Stimulated activated CD8-positive, alpha-beta memory T cell treated with anti-CD3 and anti-CD28 coated beads, Interleukin-12 subunit alpha, Interleukin-12 subunit beta, amount 100 ng/mL, for 24 hours (primary cell): ENCODE measurements around the gene WFIKKN2.
"Not testable (repeated sequence)": the region's sequence is repeated elsewhere in the genome, so short reads cannot be mapped to it uniquely, and the experiment has no call there.

Source experiments
- DNase-seq: peaks from one replicate; pipeline ENCODE4 v3.0.0-alpha.2; 2020; ENCODE audit errors: extremely low read depth

Gene WFIKKN2

DNA sequence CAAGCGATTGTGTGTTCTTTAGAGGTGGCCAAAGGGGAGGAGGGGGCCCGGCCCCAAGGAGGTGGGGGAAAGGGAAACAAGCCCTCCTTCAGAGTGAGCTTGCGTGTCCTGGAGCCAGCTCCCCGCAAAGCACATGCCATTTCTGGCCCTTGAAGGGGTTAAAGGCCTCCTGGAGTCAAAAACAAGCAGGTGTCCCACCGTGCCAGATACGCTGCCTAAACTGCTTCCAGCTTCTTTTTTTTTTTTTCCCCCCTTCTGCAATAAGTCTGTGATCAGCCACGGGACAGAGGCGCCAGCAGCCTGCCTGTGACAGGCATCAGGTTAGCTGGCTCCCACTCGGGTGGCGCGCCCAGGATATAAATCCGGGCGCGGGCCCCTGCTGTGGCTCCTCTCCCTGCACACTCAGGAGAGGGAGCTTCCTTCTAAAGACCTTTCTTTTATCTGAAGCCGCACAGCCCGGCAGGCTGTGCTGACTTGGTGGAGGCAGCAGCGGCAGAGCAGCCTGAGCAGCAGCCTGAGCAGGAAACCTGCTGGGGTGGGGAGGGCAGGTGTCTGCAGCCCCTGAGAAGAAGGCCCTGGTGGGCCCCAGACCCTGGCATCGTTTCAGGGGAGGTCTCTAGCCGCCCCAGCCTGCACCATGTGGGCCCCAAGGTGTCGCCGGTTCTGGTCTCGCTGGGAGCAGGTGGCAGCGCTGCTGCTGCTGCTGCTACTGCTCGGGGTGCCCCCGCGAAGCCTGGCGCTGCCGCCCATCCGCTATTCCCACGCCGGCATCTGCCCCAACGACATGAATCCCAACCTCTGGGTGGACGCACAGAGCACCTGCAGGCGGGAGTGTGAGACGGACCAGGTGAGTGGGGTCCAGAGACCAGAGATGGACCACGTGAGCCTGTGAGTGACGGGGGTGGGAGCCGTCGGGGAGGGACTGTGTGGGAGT lies at the start of gene WFIKKN2:
TSS of gene WFIKKN2 (plus strand) at position 286 of the 934 bp plus-strand sequence. CDS start at position 638, 352 bp downstream.
- DNase-seq, result no peak

- no peak for DNase-seq
These were observed 49.3 kb upstream of the WFIKKN2 start for GRCh38 chr17:50785946-50786570.

- DNase-seq, result no peak
These were observed 48.3 kb upstream of the WFIKKN2 start for GRCh38 chr17:50787106-50787505.

GRCh38 chr17:50790618-50791017 lies 44.8 kb upstream of the WFIKKN2 start:
- DNase-seq, result no peak

DNA sequence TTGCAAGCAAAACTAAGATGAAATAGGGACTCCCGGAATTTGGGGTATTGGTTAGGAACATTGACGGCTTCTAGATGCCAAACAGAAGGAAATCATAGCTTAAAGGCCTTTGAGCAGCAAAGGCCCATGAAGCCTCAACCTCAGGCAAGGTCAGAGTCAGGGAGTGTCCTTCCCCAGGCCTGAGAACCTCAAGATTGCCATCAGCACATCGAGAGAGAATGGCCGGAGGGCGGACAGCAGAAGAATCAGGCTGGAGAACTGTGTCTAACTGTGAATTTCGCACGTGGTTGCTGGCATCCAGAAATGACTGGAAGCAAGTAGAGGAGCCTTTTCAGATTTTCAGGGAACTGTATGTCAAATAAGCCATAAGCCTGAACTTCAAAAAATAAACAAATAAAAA lies 43.3 kb upstream of the WFIKKN2 start:
- DNase-seq, result no peak

- DNase-seq, result no peak
These were observed 42.4 kb upstream of the WFIKKN2 start for GRCh38 chr17:50793007-50793406.

- no peak for DNase-seq
These were observed 41.0 kb upstream of the WFIKKN2 start for GRCh38 chr17:50794361-50794760.

DNA sequence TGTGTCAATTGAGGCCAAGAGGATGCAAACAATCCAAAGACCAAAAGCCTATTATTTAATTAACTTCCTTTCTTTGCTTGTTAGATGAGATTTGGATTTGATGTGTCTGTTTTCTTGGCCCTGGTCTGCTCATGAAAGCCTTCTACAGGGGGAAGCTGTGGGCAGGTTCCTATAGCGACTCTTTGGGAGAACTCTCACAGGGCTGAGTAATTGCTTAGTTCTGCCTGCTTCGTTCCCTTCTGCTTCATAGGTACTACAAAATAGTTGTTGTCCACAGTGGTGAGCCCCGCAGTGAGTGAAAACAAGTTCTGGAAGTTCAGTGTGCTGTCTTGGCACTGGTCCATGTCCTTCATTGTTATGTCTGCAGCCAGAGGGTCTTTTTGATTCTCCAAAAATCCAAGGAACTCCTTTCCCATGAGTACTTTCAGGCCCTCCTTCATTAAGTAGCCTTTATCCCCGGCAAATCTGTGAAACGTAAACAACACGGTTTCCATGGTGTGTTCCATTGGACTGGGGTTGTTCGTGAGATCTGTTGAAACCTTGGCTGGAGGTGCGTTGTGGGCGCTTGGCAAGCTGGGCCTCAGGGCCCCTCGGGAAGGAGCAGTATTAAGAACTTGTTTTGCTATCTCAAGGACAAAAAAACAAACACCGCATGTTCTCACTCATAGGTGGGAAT lies 38.1 kb upstream of the WFIKKN2 start:
- DNase-seq, result no peak

DNA sequence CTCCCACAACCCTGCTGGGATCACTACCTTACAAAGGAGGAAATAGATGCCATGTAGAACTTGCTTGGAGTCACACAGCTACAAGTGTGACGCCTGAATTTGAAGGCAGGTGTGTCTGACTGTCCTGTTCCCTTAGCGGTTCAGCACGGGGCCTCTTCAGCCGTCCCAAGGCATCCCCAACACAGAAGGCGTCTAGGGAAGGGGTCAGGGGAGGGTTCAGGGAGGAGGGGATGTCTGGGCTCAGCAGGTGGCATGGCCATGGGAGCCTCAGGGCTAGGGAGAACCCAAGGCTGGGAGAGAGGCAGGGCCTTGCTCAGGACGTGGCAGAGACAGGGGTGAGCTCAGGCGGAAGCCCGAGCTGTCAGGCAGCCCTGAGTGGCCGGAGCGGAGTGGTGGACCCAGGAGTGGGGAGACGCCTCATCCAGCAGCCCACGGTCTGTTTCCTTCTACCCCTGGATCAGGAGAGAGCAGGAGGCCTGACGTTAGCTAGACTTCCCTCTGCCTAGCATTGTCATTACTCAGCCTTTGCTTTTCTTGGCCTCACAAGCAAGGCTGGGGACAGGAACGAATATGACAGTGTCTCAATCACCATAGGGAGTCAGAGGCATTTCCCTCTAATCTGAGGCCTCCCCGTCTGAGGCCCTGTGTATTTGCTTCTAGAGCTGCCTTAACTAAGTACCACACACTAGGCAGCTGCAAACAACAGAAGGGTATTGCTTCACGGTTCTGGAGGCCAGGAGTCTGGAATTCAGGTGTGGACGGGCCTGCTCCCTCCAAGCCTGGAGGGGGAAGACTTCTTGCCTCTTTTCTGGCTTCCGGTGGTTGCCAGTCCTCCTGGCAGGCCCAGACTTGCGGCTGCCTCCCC lies 36.7 kb upstream of the WFIKKN2 start:
- no peak for DNase-seq

DNA sequence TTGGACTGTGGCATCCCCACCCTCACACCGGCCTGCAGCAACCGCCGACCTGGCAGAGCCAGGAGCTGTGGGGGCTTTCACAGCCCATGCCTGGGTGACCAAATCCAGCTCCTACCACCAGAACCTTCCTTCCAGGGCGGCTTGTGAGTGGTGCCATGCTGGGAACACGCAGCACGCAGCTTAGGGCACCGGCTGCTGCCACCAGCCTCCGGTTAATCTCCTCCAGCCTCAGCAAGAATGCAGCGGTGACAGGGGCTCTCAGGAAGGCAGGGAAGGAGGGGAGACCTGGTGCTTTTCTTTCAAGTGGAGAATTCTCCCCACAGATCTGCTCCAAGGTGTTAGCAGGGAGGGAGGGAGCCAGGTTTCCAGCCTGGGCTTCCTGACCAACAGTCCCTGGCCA lies 35.8 kb upstream of the WFIKKN2 start:
- DNase-seq, result no peak

- DNase-seq, result no peak
These were observed 35.1 kb upstream of the WFIKKN2 start for GRCh38 chr17:50800196-50800700.

DNA sequence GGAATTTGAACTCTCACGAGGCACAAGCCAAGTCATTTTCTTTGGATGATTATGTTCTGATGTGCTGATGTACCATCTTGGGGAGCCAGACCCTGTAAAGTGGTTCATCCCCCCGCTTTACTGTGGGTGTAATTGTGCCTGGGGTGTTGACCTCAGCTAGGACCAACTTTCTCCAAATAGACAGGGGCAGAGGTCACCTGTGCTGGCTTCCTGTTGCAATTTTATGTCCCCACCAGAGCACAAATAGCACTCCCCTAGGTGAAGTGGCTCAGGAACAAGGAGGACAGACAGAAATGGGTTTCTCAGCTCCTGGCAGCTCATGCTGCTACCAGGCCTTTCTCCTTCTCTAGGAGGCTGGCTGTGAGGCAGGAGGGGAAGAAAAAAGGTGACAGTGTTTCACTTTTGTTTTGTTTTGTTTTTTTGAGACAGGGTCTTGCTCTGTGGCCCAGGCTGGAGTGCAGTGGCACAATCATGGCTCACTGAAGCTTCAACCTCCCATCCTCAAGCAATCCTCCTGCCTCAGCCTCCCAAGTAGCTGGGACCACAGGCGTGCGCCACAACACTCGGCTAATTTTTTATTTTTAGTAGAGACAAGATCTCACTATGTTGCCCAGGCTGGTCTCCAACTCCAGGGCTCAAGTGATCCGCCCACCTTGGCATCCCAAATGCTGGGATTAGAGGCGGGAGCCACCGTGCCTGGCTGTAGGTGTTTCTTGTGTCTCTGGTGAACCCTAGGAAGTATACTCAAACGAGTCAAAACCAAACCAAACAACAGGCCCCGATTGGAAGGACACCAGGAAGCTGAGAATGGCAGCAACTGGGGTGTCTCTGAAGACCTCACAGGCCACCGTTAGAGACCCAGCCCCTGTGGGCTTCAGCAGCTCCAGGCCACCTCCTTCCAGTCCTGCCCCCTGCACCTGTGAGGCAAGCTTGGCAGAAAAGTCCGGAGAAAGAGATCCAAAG lies 32.5 kb upstream of the WFIKKN2 start:
- DNase-seq, result no peak

- no peak for DNase-seq
These were observed 31.7 kb upstream of the WFIKKN2 start for GRCh38 chr17:50803676-50804075.

DNA sequence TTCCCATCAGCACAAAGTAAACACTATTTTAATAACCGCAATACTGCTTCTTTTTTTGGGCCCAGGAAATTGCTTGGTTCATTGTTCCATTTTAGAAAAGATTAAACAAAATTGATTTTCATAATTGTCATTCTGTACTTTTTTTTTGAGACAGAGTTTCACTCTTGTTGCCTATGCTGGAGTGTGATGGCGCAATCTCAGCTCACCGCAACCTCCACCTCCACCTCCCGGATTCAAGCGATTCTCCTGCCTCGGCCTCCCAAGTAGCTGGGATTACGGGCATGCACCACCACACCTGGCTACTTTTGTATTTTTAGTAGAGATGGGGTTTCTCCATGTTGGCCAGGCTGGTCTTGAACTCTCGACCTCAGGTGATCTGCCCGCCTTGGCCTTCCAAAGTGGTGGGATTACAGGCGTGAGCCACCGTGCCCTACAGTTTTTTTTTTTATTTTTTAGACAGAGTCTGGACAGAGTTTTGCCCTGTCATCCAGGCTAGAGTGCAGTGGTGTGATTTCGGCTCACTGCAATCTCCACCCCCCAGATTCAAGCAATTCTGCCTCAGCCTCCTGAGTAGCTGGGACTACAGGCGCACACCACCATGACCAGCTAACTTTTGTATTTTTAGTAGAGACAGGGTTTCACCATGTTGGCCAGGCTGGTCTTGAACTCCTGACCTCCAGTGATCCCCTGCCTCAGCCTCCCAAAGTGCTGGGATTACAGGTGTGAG lies 30.5 kb upstream of the WFIKKN2 start:
- DNase-seq, result not testable (repeated sequence)

- DNase-seq, result no peak
These were observed 29.9 kb upstream of the WFIKKN2 start for GRCh38 chr17:50805486-50805885.

- no peak for DNase-seq
These were observed 29.2 kb upstream of the WFIKKN2 start for GRCh38 chr17:50806141-50806643.

GRCh38 chr17:50807009-50807408 lies 28.4 kb upstream of the WFIKKN2 start:
- DNase-seq, result no peak

DNA sequence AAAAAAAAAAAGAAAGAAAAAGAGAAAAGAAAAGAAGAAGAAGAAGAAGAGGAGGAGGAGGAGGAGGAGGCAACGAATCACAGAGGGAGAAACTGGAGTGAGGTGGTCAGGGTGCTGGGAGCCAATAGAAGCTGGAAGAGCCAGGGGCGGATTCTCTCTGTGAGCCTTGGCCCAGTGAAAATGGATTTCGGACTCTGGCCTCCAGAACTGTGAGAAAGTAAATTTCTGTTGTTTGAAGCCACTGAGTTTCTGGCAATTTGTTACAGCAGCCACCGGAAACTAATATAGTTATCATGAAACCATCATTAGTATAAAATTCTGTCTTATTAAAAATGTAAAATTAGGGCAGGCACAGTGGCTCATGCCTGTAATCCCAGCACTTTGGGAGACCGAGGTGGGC lies 27.7 kb upstream of the WFIKKN2 start:
- no peak for DNase-seq

DNA sequence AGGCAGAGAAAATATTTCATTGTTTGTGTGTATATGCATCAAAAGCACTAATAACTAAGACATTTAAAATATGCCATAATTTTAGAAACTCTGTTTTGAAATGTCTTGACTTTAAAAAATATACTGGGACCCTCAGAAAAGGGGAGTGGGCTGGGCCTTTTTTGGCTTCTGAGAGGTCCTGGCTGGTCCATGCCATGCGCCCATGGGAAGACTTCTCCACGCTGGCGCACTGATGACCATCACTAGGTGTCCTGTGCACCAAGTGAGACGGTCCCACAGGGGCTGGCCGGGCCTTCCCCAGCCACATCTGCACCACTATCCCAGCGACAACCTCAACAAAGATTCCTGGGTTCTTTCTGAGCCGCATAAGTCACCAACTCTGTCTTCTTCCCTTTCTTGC lies 27.0 kb upstream of the WFIKKN2 start:
- no peak for DNase-seq
